ENCODE results near the gene MAPK14. TPM values are rescaled to one million over a fixed set of nuclear protein-coding genes. Genes with fewer than 3 reads are reported as not detected.

Gene MAPK14
- total RNA-seq, 1 donor from 2014 or later: 24.5 TPM

GRCh38 chr6:36050305-36050704, 22.7 kb downstream of the MAPK14 start:
- Histone ChIP-seq H3K27me3 (ENCODE audit: low read depth) (no peaks in the 10 kb centered on the region), H3K36me3 (peaks cover 20% of the 10 kb centered on the region), H3K4me3 (no peak overlapping the region), H3K4me1 (peaks cover 68% of the 10 kb centered on the region), H3K9me3 (replicated peaks) (no peaks in the 10 kb centered on the region), H3K27ac (replicated peaks) (no peak overlapping the region)
- no peak for DNase-seq
- intact Hi-C loops (cut with micrococcal nuclease): no loop called here
- no peak for TF ChIP-seq CTCF (IDR thresholded peaks at IDR 0.05; ENCODE audit: borderline replicate concordance)

GRCh38 chr6:36050947-36051710, 23.5 kb downstream of the MAPK14 start:
- DNase-seq: no peak
- H3K4me3 ChIP-seq: no peak overlapping the region
- peaks cover 20% of the 10 kb centered on the region for H3K36me3 ChIP-seq
- intact Hi-C loops (cut with micrococcal nuclease): no loop called here
- no peaks in the 10 kb centered on the region for H3K27me3 ChIP-seq (ENCODE audit: low read depth)
- H3K4me1 ChIP-seq: peaks cover 76% of the 10 kb centered on the region
- no peak for TF ChIP-seq CTCF (IDR thresholded peaks at IDR 0.05; ENCODE audit: borderline replicate concordance)
- no peak overlapping the region for H3K27ac ChIP-seq (replicated peaks)
- H3K9me3 ChIP-seq (replicated peaks): no peaks in the 10 kb centered on the region

- no peaks in the 10 kb centered on the region for H3K27me3 ChIP-seq (ENCODE audit: low read depth)
- H3K36me3 ChIP-seq: peaks cover 20% of the 10 kb centered on the region
- intact Hi-C loops (cut with micrococcal nuclease): no loop called here
- H3K27ac ChIP-seq (replicated peaks): no peak overlapping the region
- H3K9me3 ChIP-seq (replicated peaks): no peaks in the 10 kb centered on the region
- no peak for DNase-seq
- H3K4me3 ChIP-seq: no peak overlapping the region
- TF ChIP-seq CTCF (IDR thresholded peaks at IDR 0.05; ENCODE audit: borderline replicate concordance): no peak
- H3K4me1 ChIP-seq: peaks cover 80% of the 10 kb centered on the region
Measured at GRCh38 chr6:36052097-36052496, 24.5 kb downstream of the MAPK14 start.

- Histone ChIP-seq H3K4me1 (peaks cover 71% of the 10 kb centered on the region), H3K27me3 (ENCODE audit: low read depth) (no peaks in the 10 kb centered on the region), H3K36me3 (peaks cover 20% of the 10 kb centered on the region), H3K9me3 (replicated peaks) (no peaks in the 10 kb centered on the region), H3K4me3 (no peak overlapping the region), H3K27ac (replicated peaks) (no peak overlapping the region)
- no peak for DNase-seq
- intact Hi-C loops (cut with micrococcal nuclease): no loop called here
- TF ChIP-seq CTCF (IDR thresholded peaks at IDR 0.05; ENCODE audit: borderline replicate concordance): no peak
Measured at GRCh38 chr6:36053878-36054277, 26.3 kb downstream of the MAPK14 start.

GRCh38 chr6:36054415-36054814, 26.8 kb downstream of the MAPK14 start:
- Histone ChIP-seq H3K27me3 (ENCODE audit: low read depth) (no peaks in the 10 kb centered on the region), H3K4me1 (peaks cover 66% of the 10 kb centered on the region), H3K27ac (replicated peaks) (no peak overlapping the region), H3K4me3 (no peak overlapping the region), H3K36me3 (peaks cover 22% of the 10 kb centered on the region), H3K9me3 (replicated peaks) (no peaks in the 10 kb centered on the region)
- no peak for DNase-seq
- intact Hi-C loops (cut with micrococcal nuclease): no loop called here
- TF ChIP-seq CTCF (IDR thresholded peaks at IDR 0.05; ENCODE audit: borderline replicate concordance): no peak
